GM19099 (cell line): ENCODE data around the gene B3GALT5.

ENCODE experiments used
- POLR2A ChIP-seq: IDR thresholded peaks from 3 replicates; pipeline ENCODE4 v1.6.1; 2011; ENCODE audit warnings: low read depth; ENCODE audit not compliant: insufficient read length; ENCODE audit errors: extremely low read depth

B3GALT5 gene

GRCh38 chr21:39686646-39687468 is 74.1 kb downstream of the B3GALT5 start:
- no peak for TF ChIP-seq POLR2A

DNA sequence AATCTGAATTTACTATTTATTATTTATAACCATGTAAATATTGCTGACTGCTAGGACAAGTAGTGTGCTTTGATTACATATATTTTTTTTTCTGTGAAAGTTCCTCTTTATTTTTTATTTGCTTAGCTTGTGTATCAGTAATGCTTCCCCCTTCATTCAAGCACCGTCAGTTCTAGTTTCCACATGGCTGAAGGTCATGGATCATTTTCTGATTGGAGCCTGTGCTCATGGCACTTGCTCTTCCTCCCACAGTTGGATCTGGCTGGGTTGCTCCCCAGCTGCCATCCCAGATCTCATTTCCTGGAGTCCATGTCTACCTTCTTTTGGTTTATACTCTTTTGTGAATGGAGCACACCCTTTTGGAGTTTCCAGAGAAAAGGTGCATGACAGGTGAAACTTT is 75.3 kb downstream of the B3GALT5 start:
- TF ChIP-seq POLR2A = no peak

- no peak for TF ChIP-seq POLR2A
These were observed 77.7 kb downstream of the B3GALT5 start for GRCh38 chr21:39690454-39690853.

DNA sequence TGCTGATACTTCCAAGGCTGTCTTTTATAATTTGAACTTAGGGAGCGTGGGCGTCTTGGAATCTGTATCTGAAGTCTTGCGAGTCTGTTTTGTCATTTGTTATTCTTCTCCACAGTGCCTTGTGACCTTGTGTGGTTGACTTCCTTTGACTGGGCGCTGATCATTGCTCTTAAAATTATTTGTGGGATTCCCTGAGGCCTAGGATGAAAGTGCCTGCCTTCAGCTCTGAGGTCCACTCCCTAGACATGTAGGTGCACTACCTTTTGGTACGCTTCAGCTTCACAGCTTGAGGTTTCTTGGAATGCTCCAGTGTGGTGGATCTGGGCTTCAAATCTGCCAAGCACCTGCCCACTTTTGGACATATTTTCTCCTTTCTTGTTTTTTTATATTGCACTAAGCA is 82.0 kb downstream of the B3GALT5 start:
- TF ChIP-seq POLR2A = no peak

GRCh38 chr21:39696196-39696595 is 83.5 kb downstream of the B3GALT5 start:
- TF ChIP-seq POLR2A = no peak

- no peak for TF ChIP-seq POLR2A
These were observed 83.9 kb downstream of the B3GALT5 start for GRCh38 chr21:39696618-39697017.

DNA sequence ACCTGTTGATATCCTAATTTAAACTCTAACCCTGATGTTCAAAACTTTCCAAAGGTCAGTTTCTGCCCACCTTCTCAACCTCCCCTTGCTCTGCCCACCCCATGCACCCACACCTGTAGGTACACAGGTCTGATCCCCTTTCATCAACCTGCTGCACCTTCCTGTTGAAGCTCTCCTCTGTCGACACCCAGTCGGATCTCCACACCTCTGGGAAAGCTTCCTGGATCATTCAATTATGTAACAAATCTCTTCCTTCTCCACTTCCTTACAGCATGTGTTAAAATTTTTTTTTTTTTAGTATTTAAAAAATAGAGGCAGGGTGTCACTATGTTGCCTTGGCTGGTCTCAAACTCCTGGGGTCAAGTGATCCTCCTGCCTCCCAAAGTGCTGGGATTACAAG is 87.6 kb downstream of the B3GALT5 start:
- TF ChIP-seq POLR2A = no peak

DNA sequence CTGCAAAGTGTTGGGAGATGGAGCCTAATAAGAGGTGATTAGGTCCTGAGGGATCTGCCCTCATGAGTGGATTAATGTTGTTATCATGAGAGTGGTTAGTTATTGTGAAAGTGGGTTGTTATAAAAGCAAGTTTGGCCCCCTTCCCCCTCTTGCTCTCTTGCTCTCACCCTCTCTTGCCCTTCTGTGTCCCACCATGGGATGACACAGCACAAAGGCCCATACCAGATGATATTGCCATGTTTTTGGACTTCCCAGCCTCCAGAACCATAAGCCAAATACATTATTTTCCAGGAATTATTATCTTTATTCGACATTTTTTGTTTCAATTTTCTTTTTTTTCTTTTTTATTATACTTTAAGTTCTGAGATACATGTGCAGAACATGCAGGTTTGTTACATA is 90.8 kb downstream of the B3GALT5 start:
- no peak for TF ChIP-seq POLR2A

DNA sequence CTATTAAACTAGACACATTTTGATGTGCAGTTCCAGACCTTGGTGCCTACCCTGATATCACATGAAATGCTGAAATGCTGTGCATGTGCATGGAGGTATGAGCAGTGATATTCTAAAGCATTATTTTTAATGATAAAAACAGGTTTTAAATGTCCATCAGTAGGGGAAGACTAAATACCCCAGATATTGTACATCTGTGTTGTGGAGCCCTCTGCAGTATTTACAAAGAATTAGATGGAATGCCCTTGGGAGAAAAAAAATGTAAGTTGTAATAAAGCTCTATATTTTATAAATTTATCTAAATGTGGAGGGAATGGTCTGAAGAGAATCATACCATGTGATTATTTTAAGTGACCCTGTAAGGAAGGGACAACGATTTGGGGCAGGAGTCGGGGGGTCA is 93.1 kb downstream of the B3GALT5 start:
- no peak for TF ChIP-seq POLR2A

GRCh38 chr21:39707316-39707715 is 94.6 kb downstream of the B3GALT5 start:
- TF ChIP-seq POLR2A = no peak

GRCh38 chr21:39710866-39711265 is 98.1 kb downstream of the B3GALT5 start:
- TF ChIP-seq POLR2A = no peak

- TF ChIP-seq POLR2A = no peak
These were observed 99.5 kb downstream of the B3GALT5 start for GRCh38 chr21:39712273-39712672.

DNA sequence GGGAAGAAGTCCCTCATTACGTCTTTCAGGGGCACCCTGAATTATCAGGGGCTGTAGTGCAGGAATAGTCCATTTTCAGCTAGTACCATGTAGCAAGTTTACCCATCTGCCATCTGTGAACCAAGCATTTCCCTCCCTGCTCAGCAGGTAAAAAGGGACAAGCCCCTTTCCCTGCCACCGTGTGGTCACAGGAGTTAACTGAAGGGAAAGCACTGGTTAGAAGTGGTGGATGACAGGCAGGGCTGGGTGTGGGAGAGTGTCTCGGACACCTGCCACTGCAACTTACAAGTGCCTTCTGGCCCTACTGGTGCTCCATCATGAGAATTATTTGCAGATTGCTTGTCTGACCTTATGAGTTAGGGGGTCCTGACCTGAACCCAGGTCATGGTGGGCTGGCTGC is 100.2 kb downstream of the B3GALT5 start:
- TF ChIP-seq POLR2A = no peak

GRCh38 chr21:39713905-39714304 is 101.2 kb downstream of the B3GALT5 start:
- TF ChIP-seq POLR2A = no peak

- no peak for TF ChIP-seq POLR2A
These were observed 101.6 kb downstream of the B3GALT5 start for GRCh38 chr21:39714331-39714730.

GRCh38 chr21:39715804-39716397 is 103.2 kb downstream of the B3GALT5 start:
- TF ChIP-seq POLR2A = no peak
